K562 (cell line): ENCODE results near the gene RHBDF2. TPM values are rescaled to one million over a fixed set of nuclear protein-coding genes. Genes with fewer than 3 reads are reported as not detected.

Experiments used
- ATAC-seq: fragments of 200-7000 bp; cut with Tn5 transposase; 3 replicates; pipeline ENCODE4 v1.9.1; 2020; ENCODE audit warnings: moderate library complexity
- BruUV-seq: library from RNA; stranded (reverse); fragments of 400-500 nt; replicated peaks from 2 replicates; lab custom pipeline; 2021; lab: Mats Ljungman, UMichigan
- CTCF ChIA-PET: fragments of 300-600 bp; formaldehyde crosslinking; extraction: SDS; loops from one replicate; lab custom pipeline; 2021; ENCODE audit warnings: low intra/inter-chr PET ratio; lab: Yijun Ruan, JAX
- POLR2A ChIA-PET: fragments of 300-600, 350-650 bp; sonication (Branson Sonifier 250); formaldehyde crosslinking; extraction: SDS; loops from one replicate; lab custom pipeline; 2021; ENCODE audit warnings: antibody characterized with exemption, inconsistent platforms; lab: Yijun Ruan, JAX
- DNase-seq, 4 experiments: peaks; one replicate each; pipeline versions ENCODE4 v3.0.0 to v3.0.0-alpha.2; 2011 to 2018; ENCODE audit warnings: low spot score in 3 of 4, mixed read lengths in 3 of 4; ENCODE audit errors: extremely low read depth in 1 of 4
- FAIRE-seq: peaks from 2 replicates; lab custom pipeline; 2011; peaks lifted over from hg19 to GRCh38; lab: Jason Lieb, UNC
- H2AFZ ChIP-seq: 2 replicates; pipeline ENCODE4 v1.6.0; 2011; ENCODE audit warnings: low read depth, low read length, control low read depth, inconsistent platforms
- H3K27ac ChIP-seq: fragments of 200-600 bp; 3 replicates; pipeline ENCODE4 v1.8.0; 2011; ENCODE audit warnings: low read depth, mild to moderate bottlenecking, control low read depth, inconsistent platforms, low read length, moderate library complexity, mixed read lengths; ENCODE audit errors: extremely low read depth
- H3K27me3 ChIP-seq, 2 experiments: fragments of 300-600 bp in 1 of 2; 2 replicates in 1 of 2; 3 replicates in 1 of 2; pipeline versions ENCODE4 v1.6.0 to v1.8.0; 2011; ENCODE audit warnings: inconsistent platforms in 2 of 2, low read length in 2 of 2, mild to moderate bottlenecking in 1 of 2, mixed read lengths in 1 of 2, moderate library complexity in 1 of 2; ENCODE audit not compliant: control insufficient read depth in 2 of 2, insufficient read depth in 2 of 2
- H3K36me3 ChIP-seq: fragments of 300-600 bp; 3 replicates; pipeline ENCODE4 v1.8.0; 2011; ENCODE audit warnings: mild to moderate bottlenecking, low read length, inconsistent platforms; ENCODE audit not compliant: control insufficient read depth, insufficient read depth
- H3K4me1 ChIP-seq, 2 experiments: fragments of 200-600 bp in 1 of 2; replicated peaks in 1 of 2; 2 replicates in 1 of 2; 3 replicates in 1 of 2; pipeline versions ENCODE4 v1.5.1 to v1.8.0; 2011; ENCODE audit warnings: inconsistent platforms in 2 of 2, low read length in 2 of 2, mild to moderate bottlenecking in 1 of 2, mixed read lengths in 1 of 2, moderate library complexity in 1 of 2; ENCODE audit not compliant: control insufficient read depth in 2 of 2, insufficient read depth in 2 of 2
- H3K4me2 ChIP-seq: 2 replicates; pipeline ENCODE4 v1.6.1; 2011; ENCODE audit warnings: low read length, control low read depth, inconsistent platforms, mixed read lengths; ENCODE audit not compliant: insufficient read depth
- H3K4me3 ChIP-seq: fragments of 200-600 bp; sonication (generic), shearing (Covaris generic); 2 replicates; pipeline ENCODE4 v1.5.1; 2016; ENCODE audit warnings: control low read depth, inconsistent platforms
- H3K79me2 ChIP-seq: fragments of 200-600 bp; 3 replicates; pipeline ENCODE4 v1.8.0; 2011; ENCODE audit warnings: low read length, inconsistent platforms; ENCODE audit not compliant: control insufficient read depth, insufficient read depth
- H3K9ac ChIP-seq, 2 experiments: 2 replicates each; pipeline versions ENCODE4 v1.6.0 to v1.6.1; 2011; ENCODE audit warnings: low read depth in 2 of 2, low read length in 2 of 2, control low read depth in 1 of 2, inconsistent platforms in 1 of 2, mild to moderate bottlenecking in 1 of 2, mixed read lengths in 1 of 2; ENCODE audit not compliant: insufficient read depth in 1 of 2
- H3K9me1 ChIP-seq: one replicate; pipeline ENCODE4 v1.6.0; 2011; ENCODE audit warnings: inconsistent platforms, mild to moderate bottlenecking, low read length, moderate library complexity; ENCODE audit not compliant: control insufficient read depth, insufficient read depth
- H3K9me3 ChIP-seq: replicated peaks from 2 replicates; pipeline ENCODE4 v1.5.1; 2011; ENCODE audit warnings: low read depth, low read length, inconsistent platforms; ENCODE audit not compliant: control insufficient read depth, insufficient read depth
- H4K20me1 ChIP-seq: replicated peaks from 2 replicates; pipeline ENCODE4 v1.6.1; 2011; ENCODE audit warnings: low read length, inconsistent platforms, mixed read lengths; ENCODE audit not compliant: control insufficient read depth, insufficient read depth
- CTBP1 ChIP-seq: fragments of 450-650 bp; IDR thresholded peaks from 2 replicates; pipeline ENCODE4 v1.6.1; 2016; ENCODE audit warnings: borderline replicate concordance
- HDAC8 ChIP-seq: fragments of 450-650 bp; IDR thresholded peaks from 2 replicates; pipeline ENCODE4 v1.6.1; 2016; ENCODE audit warnings: mild to moderate bottlenecking, missing genetic modification characterization, moderate library complexity, missing compliant biosample characterization
- MED1 ChIP-seq: sonication (generic); formaldehyde crosslinking; IDR thresholded peaks from 2 replicates; pipeline ENCODE4 v1.8.1; 2023; ENCODE audit warnings: missing genetic modification reagents, borderline replicate concordance
- MTA1 ChIP-seq: fragments of 450-650 bp; IDR thresholded peaks from 2 replicates; pipeline ENCODE4 v1.6.1; 2017; ENCODE audit warnings: borderline replicate concordance
- NR1H2 ChIP-seq: sonication (generic); formaldehyde crosslinking; IDR thresholded peaks from 2 replicates; pipeline ENCODE4 v1.4.0; 2020; ENCODE audit warnings: mild to moderate bottlenecking, missing genetic modification reagents
- OTX1 ChIP-seq: fragments of 450-650 bp; formaldehyde crosslinking; IDR thresholded peaks from 2 replicates; pipeline ENCODE4 v1.4.0; 2022; ENCODE audit warnings: mild to moderate bottlenecking
- POLR2G ChIP-seq: fragments of 200-400 bp; formaldehyde crosslinking; IDR thresholded peaks from 2 replicates; pipeline ENCODE4 v1.6.1; 2017; ENCODE audit warnings: low read depth, mild to moderate bottlenecking, antibody characterized with exemption, low read length, moderate library complexity
- RBM15 ChIP-seq: fragments of 200-400 bp; formaldehyde crosslinking; IDR thresholded peaks from 2 replicates; pipeline ENCODE4 v1.6.1; 2018; ENCODE audit warnings: mild to moderate bottlenecking, low read length, moderate library complexity; ENCODE audit not compliant: insufficient read depth
- SMARCA4 ChIP-seq: fragments of 450-650 bp; IDR thresholded peaks from 2 replicates; pipeline ENCODE4 v1.6.1; 2016
- SPI1 ChIP-seq: IDR thresholded peaks from 2 replicates; pipeline ENCODE4 v1.6.1; 2011; ENCODE audit warnings: low read depth, low read length, control low read depth, borderline replicate concordance
- WGBS: fragments of 100-300 bp; shearing (Covaris generic); methylation state at CpG from one replicate; pipeline ENCODE4 v1.1.6; 2016; ENCODE audit warnings: low coverage, mixed read lengths; ENCODE audit not compliant: insufficient coverage; ENCODE audit errors: missing lambda C conversion rate; 5-methylcytosine and 5-hydroxymethylcytosine counted together
- in situ Hi-C: fragments of 300-500 bp; cut with MboI; formaldehyde crosslinking; loops from 4 replicates; pipeline ENCODE4 v1.15.0; 2018; ENCODE audit warnings: inconsistent platforms, mixed read lengths
- intact Hi-C: fragments of 100-400 bp; cut with micrococcal nuclease; formaldehyde crosslinking; loops from 2 replicates; pipeline ENCODE4 v1.14.2; 2022
- polyA plus RNA-seq, 8 experiments: library from polyadenylated mRNA; depleted of rRNA in 4 of 8; stranded (reverse) in 5 of 8; unstranded in 3 of 8; fragments of >200 nt; fragmentation: Nextera tagmentation in 2 of 8; fragmentation: Illumina TruSeq in 1 of 8; extraction: Ambion mirVana in 2 of 8; extraction: Trizol in 1 of 8; gene quantifications; 2 replicates each; pipeline versions ENCODE4 v1.2.1 to v1.2.3, GENCODE V29; 2011 to 2014; ENCODE audit warnings: inconsistent platforms in 1 of 8, missing spikeins in 1 of 8
- total RNA-seq, 7 experiments: library from RNA; depleted of rRNA in 6 of 7; stranded (reverse); fragments of >200 nt in 6 of 7; fragmentation: Illumina TruSeq in 2 of 7; extraction: Trizol in 2 of 7; gene quantifications; 2 replicates each; pipeline versions ENCODE4 v1.2.1 to v1.2.3, GENCODE V29; 2011 to 2021; ENCODE audit warnings: low replicate concordance in 1 of 7
- TF ChIP-seq, protein P1 (sequence below): fragments of 250-450 bp; sonication (Bioruptor Pico); IDR thresholded peaks from 2 replicates; pipeline ENCODE4 v1.8.0; 2021; ENCODE audit warnings: borderline replicate concordance, mild to moderate bottlenecking, moderate library complexity; ENCODE audit not compliant: poor library complexity, severe bottlenecking
- TF ChIP-seq, protein P2 (sequence below): fragments of 150-350 bp; conservative IDR thresholded peaks from 2 replicates; pipeline ENCODE4 v1.6.1; 2014; ENCODE audit warnings: low read length
- TF ChIP-seq, protein P3 (sequence below): fragments of 450-650 bp; IDR thresholded peaks from 2 replicates; pipeline ENCODE4 v1.6.1; 2016; ENCODE audit warnings: low read depth, mild to moderate bottlenecking, moderate library complexity

RHBDF2 gene
- total and polyA plus RNA-seq, 9 of the 15 experiments (the other 6 are each of a cell fraction or from before 2014, with no cell fraction given), result 0.04 to 2.8 (median 1.1) TPM

DNA sequence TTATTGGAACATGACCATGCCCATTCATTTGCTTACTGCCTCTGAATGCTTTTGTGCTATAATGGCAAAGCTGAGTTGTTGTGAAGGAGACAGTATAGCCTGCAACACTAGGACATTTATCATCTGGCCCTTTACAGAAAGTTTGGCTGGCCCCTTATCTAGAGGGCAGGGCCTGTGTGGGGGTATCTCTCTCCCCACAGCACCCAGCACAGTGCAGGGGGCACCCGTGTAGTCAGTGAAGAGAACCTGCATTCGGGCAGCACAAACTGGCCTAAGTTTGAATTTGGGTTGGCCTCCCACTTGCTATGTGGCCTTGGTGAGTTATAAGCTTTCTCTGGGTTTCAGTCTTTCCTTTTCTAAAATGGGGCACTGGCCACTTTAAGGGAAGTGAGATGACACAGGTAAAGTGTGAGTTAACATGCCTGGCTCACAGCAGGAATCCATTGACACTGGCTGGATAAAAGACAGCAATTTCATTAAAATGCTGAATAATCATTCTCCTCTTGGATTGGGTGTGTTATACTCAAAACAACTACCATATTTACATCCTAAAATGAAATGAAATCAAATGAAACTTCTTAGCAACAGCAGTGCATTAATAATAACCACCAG, 60.4 kb downstream of the RHBDF2 start:
- peaks cover 12% of the 10 kb centered on the region; the same call in 2 of the 3 replicates for H3K36me3 ChIP-seq
- intact Hi-C loops, result no loop called here
- peak overlapping the region; percentile 34 for H3K27ac ChIP-seq
- in situ Hi-C loops, result no loop called here
- H3K4me3 ChIP-seq, result no peak overlapping the region
- FAIRE-seq (peak; percentile 65), ATAC-seq (peak; percentile 48), DNase-seq (peak in 2 of 4 experiments; percentile 38 to 46)
- 3% methylated on average over 2 of the region's 2 CpGs for WGBS
- peaks cover 3% of the 10 kb centered on the region for H3K9me1 ChIP-seq
- peak overlapping the region; percentile 17 to 80; a peak in 1 of 4 replicates for H3K9ac ChIP-seq
- H4K20me1 ChIP-seq, result peaks cover 15% of the 10 kb centered on the region; the same call in 1 of the 2 replicates
- H3K79me2 ChIP-seq, result peaks cover 92% of the 10 kb centered on the region
- H3K4me1 ChIP-seq, result peaks cover 51 to 63% of the 10 kb centered on the region in 2 experiments
- no peaks in the 10 kb centered on the region for H3K9me3 ChIP-seq
- no TSS peak for BruUV-seq
- H3K27me3 ChIP-seq, result no peaks in the 10 kb centered on the region
- ChIA-PET CTCF (no interaction called here), POLR2A (interaction anchor here (2.7 kb wide), 1 partner anchor 10 kb away, joined by 9 read pairs; no protein-coding TSS in a partner anchor)
- no peak overlapping the region for H2AFZ ChIP-seq
- H3K4me2 ChIP-seq, result peak overlapping the region; percentile 73
- no peak for TF ChIP-seq MED1 (CRISPR knock-in tag)
- TF ChIP-seq, protein P1, sequence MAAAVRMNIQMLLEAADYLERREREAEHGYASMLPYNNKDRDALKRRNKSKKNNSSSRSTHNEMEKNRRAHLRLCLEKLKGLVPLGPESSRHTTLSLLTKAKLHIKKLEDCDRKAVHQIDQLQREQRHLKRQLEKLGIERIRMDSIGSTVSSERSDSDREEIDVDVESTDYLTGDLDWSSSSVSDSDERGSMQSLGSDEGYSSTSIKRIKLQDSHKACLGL (CRISPR knock-in tag), result no peak
- TF ChIP-seq POLR2G, result no peak
- TF ChIP-seq, protein P2, sequence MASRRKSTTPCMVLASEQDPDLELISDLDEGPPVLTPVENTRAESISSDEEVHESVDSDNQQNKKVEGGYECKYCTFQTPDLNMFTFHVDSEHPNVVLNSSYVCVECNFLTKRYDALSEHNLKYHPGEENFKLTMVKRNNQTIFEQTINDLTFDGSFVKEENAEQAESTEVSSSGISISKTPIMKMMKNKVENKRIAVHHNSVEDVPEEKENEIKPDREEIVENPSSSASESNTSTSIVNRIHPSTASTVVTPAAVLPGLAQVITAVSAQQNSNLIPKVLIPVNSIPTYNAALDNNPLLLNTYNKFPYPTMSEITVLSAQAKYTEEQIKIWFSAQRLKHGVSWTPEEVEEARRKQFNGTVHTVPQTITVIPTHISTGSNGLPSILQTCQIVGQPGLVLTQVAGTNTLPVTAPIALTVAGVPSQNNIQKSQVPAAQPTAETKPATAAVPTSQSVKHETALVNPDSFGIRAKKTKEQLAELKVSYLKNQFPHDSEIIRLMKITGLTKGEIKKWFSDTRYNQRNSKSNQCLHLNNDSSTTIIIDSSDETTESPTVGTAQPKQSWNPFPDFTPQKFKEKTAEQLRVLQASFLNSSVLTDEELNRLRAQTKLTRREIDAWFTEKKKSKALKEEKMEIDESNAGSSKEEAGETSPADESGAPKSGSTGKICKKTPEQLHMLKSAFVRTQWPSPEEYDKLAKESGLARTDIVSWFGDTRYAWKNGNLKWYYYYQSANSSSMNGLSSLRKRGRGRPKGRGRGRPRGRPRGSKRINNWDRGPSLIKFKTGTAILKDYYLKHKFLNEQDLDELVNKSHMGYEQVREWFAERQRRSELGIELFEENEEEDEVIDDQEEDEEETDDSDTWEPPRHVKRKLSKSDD, result no peak
- TF ChIP-seq MTA1, result no peak
- TF ChIP-seq SMARCA4, result no peak
- TF ChIP-seq RBM15, result no peak
- TF ChIP-seq HDAC8 (tag), result no peak
- TF ChIP-seq SPI1, result peak; percentile 49; the same call in 1 of the 2 replicates
- TF ChIP-seq OTX1 (CRISPR knock-in tag), result no peak
- TF ChIP-seq NR1H2 (CRISPR knock-in tag), result no peak
- no peak for TF ChIP-seq CTBP1
- TF ChIP-seq, protein P3, sequence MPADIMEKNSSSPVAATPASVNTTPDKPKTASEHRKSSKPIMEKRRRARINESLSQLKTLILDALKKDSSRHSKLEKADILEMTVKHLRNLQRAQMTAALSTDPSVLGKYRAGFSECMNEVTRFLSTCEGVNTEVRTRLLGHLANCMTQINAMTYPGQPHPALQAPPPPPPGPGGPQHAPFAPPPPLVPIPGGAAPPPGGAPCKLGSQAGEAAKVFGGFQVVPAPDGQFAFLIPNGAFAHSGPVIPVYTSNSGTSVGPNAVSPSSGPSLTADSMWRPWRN, result no peak
